Measurements from ENCODE around the gene ALG10B. TPM values are rescaled to one million over a fixed set of nuclear protein-coding genes. Genes with fewer than 3 reads are reported as not detected.

Gene ALG10B
- total and polyA plus RNA-seq, 2 of the 4 experiments (the other 2 are of a cell fraction) = 2.9 to 3.6 TPM

GRCh38 chr12:38291160-38291559 is 25.4 kb upstream of the ALG10B start:
- Histone ChIP-seq H3K9me1 (ENCODE audit: insufficient read depth, low read length) (no peaks in the 10 kb centered on the region), H3K27me3 (ENCODE audit: control insufficient read depth, insufficient read depth, low read length) (no peaks in the 10 kb centered on the region), H4K20me1 (ENCODE audit: insufficient read depth, low read length) (no peaks in the 10 kb centered on the region), H3K4ac (ENCODE audit: low read depth, low read length) (no peak overlapping the region), H3K36me3 (ENCODE audit: control insufficient read depth, insufficient read depth, low read length) (no peaks in the 10 kb centered on the region), H3K9me3 (ENCODE audit: control insufficient read depth, insufficient read depth, low read length) (no peaks in the 10 kb centered on the region), H3K4me3 (ENCODE audit: insufficient read depth, low read depth, low read length) (no peak overlapping the region), H3K14ac (replicated peaks; ENCODE audit: low read depth, low read length) (no peak overlapping the region), H3K23ac (ENCODE audit: low read depth, low read length) (no peak overlapping the region), H4K8ac (ENCODE audit: low read depth in 2 of 2, low read length in 2 of 2) (no peak overlapping the region), H3K56ac (ENCODE audit: extremely low read depth, insufficient read depth, low read length) (no peak overlapping the region), H3K4me1 (ENCODE audit: control insufficient read depth, insufficient read depth, low read length) (no peaks in the 10 kb centered on the region), H4K5ac (ENCODE audit: low read depth, low read length) (no peak overlapping the region), H2BK120ac (ENCODE audit: low read depth, low read length) (no peak overlapping the region), H3K27ac (ENCODE audit: insufficient read depth, low read length) (no peak overlapping the region), H3K79me1 (ENCODE audit: low read depth in 1 of 2, low read length in 2 of 2) (no peaks in the 10 kb centered on the region), H2BK15ac (ENCODE audit: low read depth, low read length) (no peak overlapping the region), H3K4me2 (ENCODE audit: low read depth, low read length) (no peak overlapping the region), H3K18ac (ENCODE audit: low read depth, low read length) (no peak overlapping the region), H4K91ac (ENCODE audit: insufficient read depth, low read depth, low read length) (no peak overlapping the region), H2AK5ac (ENCODE audit: low read depth, low read length) (no peak overlapping the region), H2AK9ac (replicated peaks; ENCODE audit: low read depth, low read length, poor library complexity) (no peak overlapping the region), H2BK5ac (ENCODE audit: low read depth, low read length, poor library complexity, severe bottlenecking) (no peak overlapping the region), H2AFZ (replicated peaks; ENCODE audit: low read length, poor library complexity) (no peak overlapping the region), H2BK20ac (ENCODE audit: low read depth, low read length) (no peak overlapping the region), H3K9ac (ENCODE audit: low read depth, low read length) (no peak overlapping the region)
- dilution Hi-C loops (cut with HindIII; ENCODE audit: low sequenced_read_pairs, unreplicated experiment) = no loop called here
- TF ChIP-seq USF2 (IDR thresholded peaks at IDR 0.05; ENCODE audit: low read depth, low read length) (no peak), MAZ (IDR thresholded peaks at IDR 0.05; ENCODE audit: borderline replicate concordance, low read depth, low read length) (no peak), CTCF (conservative IDR thresholded peaks at IDR 0.05; ENCODE audit: low read depth, low read length) (no peak), ELK1 (IDR thresholded peaks at IDR 0.05; ENCODE audit: borderline replicate concordance, low read depth, low read length) (no peak), CHD1 (IDR thresholded peaks at IDR 0.05; ENCODE audit: low read depth, low read length) (no peak), POLR2A (IDR thresholded peaks at IDR 0.05; ENCODE audit: low read depth, low read length) (no peak), RCOR1 (IDR thresholded peaks at IDR 0.05; ENCODE audit: insufficient replicate concordance, low read length) (no peak), FOS (IDR thresholded peaks at IDR 0.05; ENCODE audit: low read depth, low read length) (no peak), SMC3 (IDR thresholded peaks at IDR 0.05; ENCODE audit: low read depth, low read length) (no peak), RFX5 (IDR thresholded peaks at IDR 0.05; ENCODE audit: low read depth, low read length) (no peak), MXI1 (IDR thresholded peaks at IDR 0.05; ENCODE audit: borderline replicate concordance, low read depth, low read length) (no peak), MAFK (IDR thresholded peaks at IDR 0.05; ENCODE audit: low read depth, low read length) (no peak), BHLHE40 (IDR thresholded peaks at IDR 0.05; ENCODE audit: low read depth, low read length) (no peak), RAD21 (IDR thresholded peaks at IDR 0.05; ENCODE audit: low read length) (no peak)
- WGBS, 2 experiments (ENCODE audit: extremely low coverage in 2 of 2, insufficient read length in 1 of 2) = no CpG with 5 or more reads among the region's 4 CpGs
- no TSS peak for BruUV-seq (replicated peaks)
- ChIA-PET POLR2A (ENCODE audit: unreplicated experiment) (no interaction called here), CTCF (no interaction called here)
- intact Hi-C loops (cut with micrococcal nuclease) = no loop called here
- ATAC-seq (ENCODE audit: low read depth) = no peak
- no peak for DNase-seq
- in situ Hi-C loops (cut with MboI; ENCODE audit: low sequenced_read_pairs) = no loop called here
